ENCODE measurements around the gene CAMK1D.
A peak's percentile ranks its signal among the peaks of the same experiment; 100 is the strongest.

DNA sequence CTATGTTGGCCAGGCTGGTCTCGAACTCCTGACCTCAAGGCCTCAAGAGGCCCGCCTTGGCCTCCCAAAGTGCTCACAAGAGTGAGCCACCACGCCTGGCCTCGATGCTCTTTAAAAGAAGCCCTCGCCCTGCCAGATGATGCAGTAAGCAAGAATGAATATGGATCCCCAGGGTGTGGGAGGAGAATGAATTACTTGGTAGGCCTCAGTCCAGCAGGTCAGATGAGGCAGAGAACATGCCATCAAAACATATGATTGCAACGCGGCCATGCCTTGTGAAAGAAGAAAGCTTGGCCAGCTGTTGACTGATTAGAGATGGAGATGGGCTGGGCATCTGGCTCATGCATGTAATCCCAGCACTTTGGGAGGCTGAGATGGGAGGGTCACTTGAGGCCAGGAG, 68.7 kb downstream of the CAMK1D start:
- TF ChIP-seq, protein P1, sequence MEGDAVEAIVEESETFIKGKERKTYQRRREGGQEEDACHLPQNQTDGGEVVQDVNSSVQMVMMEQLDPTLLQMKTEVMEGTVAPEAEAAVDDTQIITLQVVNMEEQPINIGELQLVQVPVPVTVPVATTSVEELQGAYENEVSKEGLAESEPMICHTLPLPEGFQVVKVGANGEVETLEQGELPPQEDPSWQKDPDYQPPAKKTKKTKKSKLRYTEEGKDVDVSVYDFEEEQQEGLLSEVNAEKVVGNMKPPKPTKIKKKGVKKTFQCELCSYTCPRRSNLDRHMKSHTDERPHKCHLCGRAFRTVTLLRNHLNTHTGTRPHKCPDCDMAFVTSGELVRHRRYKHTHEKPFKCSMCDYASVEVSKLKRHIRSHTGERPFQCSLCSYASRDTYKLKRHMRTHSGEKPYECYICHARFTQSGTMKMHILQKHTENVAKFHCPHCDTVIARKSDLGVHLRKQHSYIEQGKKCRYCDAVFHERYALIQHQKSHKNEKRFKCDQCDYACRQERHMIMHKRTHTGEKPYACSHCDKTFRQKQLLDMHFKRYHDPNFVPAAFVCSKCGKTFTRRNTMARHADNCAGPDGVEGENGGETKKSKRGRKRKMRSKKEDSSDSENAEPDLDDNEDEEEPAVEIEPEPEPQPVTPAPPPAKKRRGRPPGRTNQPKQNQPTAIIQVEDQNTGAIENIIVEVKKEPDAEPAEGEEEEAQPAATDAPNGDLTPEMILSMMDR (conservative IDR thresholded peaks at IDR 0.05; ENCODE audit: low read depth, low read length): no peak
- TF ChIP-seq CHD1 (IDR thresholded peaks at IDR 0.05; ENCODE audit: low read depth, low read length) (no peak), MAFK (IDR thresholded peaks at IDR 0.05; ENCODE audit: low read depth, low read length) (no peak), SMC3 (IDR thresholded peaks at IDR 0.05; ENCODE audit: low read depth, low read length) (no peak), POLR2A (IDR thresholded peaks at IDR 0.05; ENCODE audit: low read depth, low read length) (no peak), RAD21 (IDR thresholded peaks at IDR 0.05; ENCODE audit: low read length) (no peak), RFX5 (IDR thresholded peaks at IDR 0.05; ENCODE audit: low read depth, low read length) (no peak), BHLHE40 (IDR thresholded peaks at IDR 0.05; ENCODE audit: low read depth, low read length) (no peak), CEBPB (IDR thresholded peaks at IDR 0.05; ENCODE audit: low read depth, low read length) (peak; percentile 70), MXI1 (IDR thresholded peaks at IDR 0.05; ENCODE audit: borderline replicate concordance, low read depth, low read length) (no peak), RCOR1 (IDR thresholded peaks at IDR 0.05; ENCODE audit: insufficient replicate concordance, low read length) (no peak)

All from IMR-90 (cell line).